ENCODE measurements around the gene FBXL16.

GRCh38 chr16:726188-726437 is 20.5 kb upstream of the FBXL16 start:
- no peak for TF ChIP-seq CTCF (IDR thresholded peaks at IDR 0.05; ENCODE audit: borderline replicate concordance, extremely low read depth, low read length, poor library complexity, severe bottlenecking)
- TF ChIP-seq EZH2 (IDR thresholded peaks at IDR 0.05; ENCODE audit: borderline replicate concordance, low read depth, low read length, severe bottlenecking) = no peak
